Panc1 (cell line): Measurements from ENCODE around the gene ADGRF5. TPM values are rescaled to one million over a fixed set of nuclear protein-coding genes. Genes with fewer than 3 reads are reported as not detected.

Experiments used
- ATAC-seq: fragments of 200-7000 bp; cut with Tn5 transposase; 2 replicates; pipeline ENCODE4 v1.9.1; 2020; ENCODE audit warnings: mild to moderate bottlenecking, moderate library complexity
- BruUV-seq: library from RNA; stranded (reverse); fragments of 400-500 nt; replicated peaks from 2 replicates; lab custom pipeline; 2021; lab: Mats Ljungman, UMichigan
- CTCF ChIA-PET: fragments of 300-600 bp; sonication (Branson Sonifier 250); formaldehyde crosslinking; loops from one replicate; lab custom pipeline; 2022; ENCODE audit warnings: antibody characterized with exemption; lab: Charles Lee
- POLR2A ChIA-PET: fragments of 300-600 bp; sonication (Branson Sonifier 250); formaldehyde crosslinking; loops from one replicate; lab custom pipeline; 2022; ENCODE audit warnings: antibody characterized with exemption; lab: Charles Lee
- DNase-seq: peaks from one replicate; pipeline ENCODE4 v3.0.0-alpha.2; 2010; ENCODE audit warnings: low read depth, low spot score
- H3K27ac ChIP-seq: 2 replicates; pipeline ENCODE4 v1.5.1; 2011; ENCODE audit warnings: mild to moderate bottlenecking, low read length, inconsistent platforms
- H3K27me3 ChIP-seq: fragments of 200-500 bp; sonication (Bioruptor generic); 2 replicates; pipeline ENCODE4 v1.6.0; 2014; ENCODE audit warnings: low read length, inconsistent platforms; ENCODE audit not compliant: control insufficient read depth, insufficient read depth
- H3K36me3 ChIP-seq: fragments of 200-500 bp; sonication (Bioruptor generic); 2 replicates; pipeline ENCODE4 v1.5.1; 2014; ENCODE audit warnings: inconsistent platforms, mild to moderate bottlenecking, low read length, moderate library complexity; ENCODE audit not compliant: control insufficient read depth, insufficient read depth
- H3K4me1 ChIP-seq: 2 replicates; pipeline ENCODE4 v1.5.1; 2011; ENCODE audit warnings: inconsistent platforms, mild to moderate bottlenecking, low read length, moderate library complexity; ENCODE audit not compliant: control insufficient read depth, insufficient read depth
- H3K4me3 ChIP-seq, 2 experiments: 2 replicates each; pipeline ENCODE4 v1.5.1; 2011 to 2012; ENCODE audit warnings: low read depth in 2 of 2, low read length in 2 of 2, mild to moderate bottlenecking in 2 of 2, inconsistent platforms in 1 of 2, moderate library complexity in 1 of 2
- H3K9me3 ChIP-seq: fragments of 200-500 bp; sonication (Bioruptor generic); 2 replicates; pipeline ENCODE4 v1.5.1; 2014; ENCODE audit warnings: low read depth, mild to moderate bottlenecking, inconsistent platforms, low read length, moderate library complexity; ENCODE audit not compliant: control insufficient read depth, insufficient read depth
- POLR2AphosphoS5 ChIP-seq: IDR thresholded peaks from 2 replicates; pipeline ENCODE4 v1.6.1; 2012; ENCODE audit warnings: mild to moderate bottlenecking, low read depth, low read length, moderate library complexity
- SIN3A ChIP-seq: IDR thresholded peaks from 2 replicates; pipeline ENCODE4 v1.6.1; 2012; ENCODE audit warnings: low read depth, mild to moderate bottlenecking, low read length, moderate library complexity, borderline replicate concordance; ENCODE audit not compliant: insufficient read depth
- TCF7L2 ChIP-seq: IDR thresholded peaks from 2 replicates; pipeline ENCODE4 v1.6.1; 2011; ENCODE audit warnings: mild to moderate bottlenecking, low read depth, low read length, inconsistent platforms
- in situ Hi-C: cut with HindIII; loops from 2 replicates; pipeline ENCODE4 v1.10.0; 2016; ENCODE audit warnings: low sequenced_read_pairs, low pct_unique_long_range_greater_than_20kb
- intact Hi-C: fragments of 100-400 bp; cut with micrococcal nuclease; formaldehyde crosslinking; loops from one replicate; pipeline ENCODE4 v1.10.0; 2022; ENCODE audit not compliant: unreplicated experiment
- total RNA-seq: library from RNA; stranded (reverse); gene quantifications from one replicate; pipeline ENCODE4 v1.2.1, GENCODE V29; 2021; ENCODE audit not compliant: unreplicated experiment
- TF ChIP-seq, protein P1 (sequence below), 2 experiments: IDR thresholded peaks; 2 replicates each; pipeline ENCODE4 v1.6.1; 2011 to 2012; ENCODE audit warnings: low read depth in 2 of 2, control low read depth in 1 of 2, low read length in 1 of 2, mild to moderate bottlenecking in 1 of 2, moderate library complexity in 1 of 2; ENCODE audit not compliant: insufficient read depth in 1 of 2
- TF ChIP-seq, protein P2 (sequence below): fragments of 450-650 bp; IDR thresholded peaks from 2 replicates; pipeline ENCODE4 v1.5.1; 2017; ENCODE audit warnings: mild to moderate bottlenecking

ADGRF5 gene
- total RNA-seq, 1 experiment from 2014 or later, result 0.18 TPM

DNA sequence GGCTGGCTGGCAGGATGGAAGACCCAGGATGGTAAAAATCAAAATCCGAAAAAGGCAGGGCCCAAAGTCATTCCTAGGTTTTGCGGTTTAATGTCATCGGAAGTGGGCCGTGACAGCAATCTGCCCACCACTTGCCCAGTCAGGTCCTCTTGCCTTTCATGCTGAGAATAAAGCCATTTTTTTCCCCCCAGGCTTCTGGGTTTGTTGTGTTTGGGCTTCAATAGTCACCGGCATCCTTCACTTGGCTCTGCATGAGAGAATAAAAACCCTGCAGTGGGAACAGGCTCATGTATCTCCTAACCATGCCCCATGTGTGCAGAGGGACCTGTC, 72.4 kb downstream of the ADGRF5 start:
- ChIA-PET POLR2A (no interaction called here), CTCF (no interaction called here)
- ATAC-seq, result peak; percentile 26; the same call in 1 of the 2 replicates
- no peak for DNase-seq
- in situ Hi-C loops, result no loop called here
- Histone ChIP-seq H3K4me1 (peaks cover 4% of the 10 kb centered on the region), H3K27me3 (no peaks in the 10 kb centered on the region), H3K4me3 (no peak overlapping the region), H3K36me3 (no peaks in the 10 kb centered on the region), H3K9me3 (no peaks in the 10 kb centered on the region), H3K27ac (no peak overlapping the region)
- TF ChIP-seq, protein P1, sequence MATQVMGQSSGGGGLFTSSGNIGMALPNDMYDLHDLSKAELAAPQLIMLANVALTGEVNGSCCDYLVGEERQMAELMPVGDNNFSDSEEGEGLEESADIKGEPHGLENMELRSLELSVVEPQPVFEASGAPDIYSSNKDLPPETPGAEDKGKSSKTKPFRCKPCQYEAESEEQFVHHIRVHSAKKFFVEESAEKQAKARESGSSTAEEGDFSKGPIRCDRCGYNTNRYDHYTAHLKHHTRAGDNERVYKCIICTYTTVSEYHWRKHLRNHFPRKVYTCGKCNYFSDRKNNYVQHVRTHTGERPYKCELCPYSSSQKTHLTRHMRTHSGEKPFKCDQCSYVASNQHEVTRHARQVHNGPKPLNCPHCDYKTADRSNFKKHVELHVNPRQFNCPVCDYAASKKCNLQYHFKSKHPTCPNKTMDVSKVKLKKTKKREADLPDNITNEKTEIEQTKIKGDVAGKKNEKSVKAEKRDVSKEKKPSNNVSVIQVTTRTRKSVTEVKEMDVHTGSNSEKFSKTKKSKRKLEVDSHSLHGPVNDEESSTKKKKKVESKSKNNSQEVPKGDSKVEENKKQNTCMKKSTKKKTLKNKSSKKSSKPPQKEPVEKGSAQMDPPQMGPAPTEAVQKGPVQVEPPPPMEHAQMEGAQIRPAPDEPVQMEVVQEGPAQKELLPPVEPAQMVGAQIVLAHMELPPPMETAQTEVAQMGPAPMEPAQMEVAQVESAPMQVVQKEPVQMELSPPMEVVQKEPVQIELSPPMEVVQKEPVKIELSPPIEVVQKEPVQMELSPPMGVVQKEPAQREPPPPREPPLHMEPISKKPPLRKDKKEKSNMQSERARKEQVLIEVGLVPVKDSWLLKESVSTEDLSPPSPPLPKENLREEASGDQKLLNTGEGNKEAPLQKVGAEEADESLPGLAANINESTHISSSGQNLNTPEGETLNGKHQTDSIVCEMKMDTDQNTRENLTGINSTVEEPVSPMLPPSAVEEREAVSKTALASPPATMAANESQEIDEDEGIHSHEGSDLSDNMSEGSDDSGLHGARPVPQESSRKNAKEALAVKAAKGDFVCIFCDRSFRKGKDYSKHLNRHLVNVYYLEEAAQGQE (IDR thresholded peaks at IDR 0.05; ENCODE audit: insufficient read depth in 1 of 2, low read depth in 2 of 2, low read length in 1 of 2), result no peak
- TF ChIP-seq TCF7L2, result no peak
- TF ChIP-seq POLR2AphosphoS5, result no peak
- no peak for TF ChIP-seq SIN3A
- TF ChIP-seq, protein P2, sequence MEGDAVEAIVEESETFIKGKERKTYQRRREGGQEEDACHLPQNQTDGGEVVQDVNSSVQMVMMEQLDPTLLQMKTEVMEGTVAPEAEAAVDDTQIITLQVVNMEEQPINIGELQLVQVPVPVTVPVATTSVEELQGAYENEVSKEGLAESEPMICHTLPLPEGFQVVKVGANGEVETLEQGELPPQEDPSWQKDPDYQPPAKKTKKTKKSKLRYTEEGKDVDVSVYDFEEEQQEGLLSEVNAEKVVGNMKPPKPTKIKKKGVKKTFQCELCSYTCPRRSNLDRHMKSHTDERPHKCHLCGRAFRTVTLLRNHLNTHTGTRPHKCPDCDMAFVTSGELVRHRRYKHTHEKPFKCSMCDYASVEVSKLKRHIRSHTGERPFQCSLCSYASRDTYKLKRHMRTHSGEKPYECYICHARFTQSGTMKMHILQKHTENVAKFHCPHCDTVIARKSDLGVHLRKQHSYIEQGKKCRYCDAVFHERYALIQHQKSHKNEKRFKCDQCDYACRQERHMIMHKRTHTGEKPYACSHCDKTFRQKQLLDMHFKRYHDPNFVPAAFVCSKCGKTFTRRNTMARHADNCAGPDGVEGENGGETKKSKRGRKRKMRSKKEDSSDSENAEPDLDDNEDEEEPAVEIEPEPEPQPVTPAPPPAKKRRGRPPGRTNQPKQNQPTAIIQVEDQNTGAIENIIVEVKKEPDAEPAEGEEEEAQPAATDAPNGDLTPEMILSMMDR, result no peak
- intact Hi-C loops, result loop anchor here (2.0 kb wide), 2 partner anchors 141 to 197 kb away; no protein-coding TSS in a partner anchor
- no TSS peak for BruUV-seq

DNA sequence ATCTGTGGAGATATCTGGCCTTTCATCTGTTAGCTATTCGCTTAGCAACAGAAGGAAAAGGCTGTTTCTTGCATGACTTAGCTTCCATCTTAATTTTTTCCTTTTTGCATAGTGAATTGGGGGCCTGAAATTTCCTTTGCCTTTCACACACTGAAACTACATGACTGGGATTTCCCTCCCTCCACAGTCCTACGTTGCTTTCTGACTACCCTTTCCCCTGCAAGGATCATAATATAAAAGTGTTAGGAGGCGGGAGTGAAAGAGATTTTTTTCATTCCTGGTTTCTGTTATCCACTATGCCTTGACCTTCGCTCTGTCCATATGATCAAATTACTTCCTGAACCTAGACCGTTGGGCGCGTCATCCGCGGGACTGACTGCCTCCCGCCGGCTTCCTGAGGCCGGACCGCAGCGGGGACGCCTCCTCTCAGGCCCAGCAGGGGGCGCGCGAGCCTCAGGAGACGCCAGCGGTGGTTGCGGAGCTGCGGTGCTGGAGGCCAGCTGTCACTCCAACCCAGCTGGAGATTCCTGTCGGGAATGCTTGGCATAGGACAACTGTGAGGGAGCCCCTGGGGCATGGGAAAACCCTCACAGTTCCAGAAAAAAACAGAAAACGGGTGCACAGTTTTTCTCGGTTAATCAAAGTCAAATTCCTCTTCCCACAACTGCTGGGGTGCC, 72.9 kb downstream of the ADGRF5 start:
- H3K27me3 ChIP-seq, result no peaks in the 10 kb centered on the region
- 0 out of 4 replicates have a peak overlapping the region, but pooled peaks of 1 of the 2 experiments have one; percentile 17 for H3K4me3 ChIP-seq
- H3K36me3 ChIP-seq, result no peaks in the 10 kb centered on the region
- TF ChIP-seq TCF7L2 (0 out of 2 replicates have a peak, but pooled peaks have one; percentile 16), POLR2AphosphoS5 (no peak)
- TF ChIP-seq, protein P2, result peak; percentile 91
- H3K4me1 ChIP-seq, result peaks cover 4% of the 10 kb centered on the region
- peak overlapping the region; percentile 71; the same call in 1 of the 2 replicates for H3K27ac ChIP-seq
- POLR2A ChIA-PET, result no interaction called here
- H3K9me3 ChIP-seq, result no peaks in the 10 kb centered on the region
- intact Hi-C loops, result loop anchor here (2.0 kb wide), 2 partner anchors 142 to 198 kb away; no protein-coding TSS in a partner anchor
- no TSS peak for BruUV-seq
- CTCF ChIA-PET, result interaction anchor here (0.7 kb wide), 1 partner anchor 455 kb away, joined by 4 read pairs; no protein-coding TSS in a partner anchor
- in situ Hi-C loops, result no loop called here
- peak; percentile 18 for DNase-seq
- ATAC-seq, result peak; percentile 99
